ENCODE results near the gene EPS8L2. TPM values are rescaled to one million over a fixed set of nuclear protein-coding genes. Genes with fewer than 3 reads are reported as not detected.
A peak's percentile ranks its signal among the peaks of the same experiment; 100 is the strongest.

The EPS8L2 gene
- total and polyA plus RNA-seq, 2 of the 13 experiments (the other 11 are each of a cell fraction or from before 2014, with no cell fraction given), result 89.3 to 416 TPM

- peak overlapping the region; percentile 96 for H3K27ac ChIP-seq (ENCODE audit: extremely low read length, insufficient read depth, low read length)
- no TSS peak for BruUV-seq (replicated peaks)
- no peaks in the 10 kb centered on the region; a peak in 1 of 5 replicates for H3K27me3 ChIP-seq (ENCODE audit: control insufficient read depth in 1 of 2, insufficient read depth in 2 of 2, low read length in 2 of 2)
- H3K36me3 ChIP-seq (replicated peaks in 1 of 2; ENCODE audit: control insufficient read depth in 1 of 2, insufficient read depth in 2 of 2, low read length in 2 of 2), result no peaks in the 10 kb centered on the region; a peak in 1 of 5 replicates
- in situ Hi-C loops (cut with HindIII; ENCODE audit: extremely low pct_ligation_motif_present, low pct_unique_long_range_greater_than_20kb) (no loop called here), intact Hi-C loops (cut with micrococcal nuclease; ENCODE audit: unreplicated experiment) (loop anchor here (2.0 to 10.0 kb wide), 2 partner anchors 21 to 53 kb away; no protein-coding TSS in a partner anchor)
- DNase-seq (ENCODE audit: low spot score) (peak; percentile 60), ATAC-seq (no peak), FAIRE-seq (no peak)
- H4K20me1 ChIP-seq (ENCODE audit: insufficient read depth, low read length), result 0 out of 2 replicates have a peak, but pooled peaks cover 5% of the 10 kb centered on the region
- no peaks in the 10 kb centered on the region for H3K9me3 ChIP-seq (ENCODE audit: low read length)
- peaks cover 44% of the 10 kb centered on the region for H3K79me2 ChIP-seq (ENCODE audit: insufficient read depth, low read length)
- POLR2A ChIA-PET, result interaction anchor here (1.0 to 7.9 kb wide), 11 partner anchors 8 to 353 kb away, joined by 3 to 203 read pairs (median 5); partner anchors contain the start of genes DEAF1, HRAS, TALDO1 and TMEM80
- peak overlapping the region; percentile 83 for H3K4me2 ChIP-seq (ENCODE audit: low read depth, low read length)
- H2AFZ ChIP-seq (ENCODE audit: low read length), result no peak overlapping the region
- WGBS (ENCODE audit: low lambda C conversion rate), result 13% methylated on average over 6 of the region's 16 CpGs
- CTCF ChIA-PET (ENCODE audit: low intra/inter-chr PET ratio, low total read pairs), result no interaction called here
- peak overlapping the region; percentile 92 for H3K9ac ChIP-seq (ENCODE audit: insufficient read depth, low read depth, low read length)
- peaks cover 74% of the 10 kb centered on the region for H3K4me1 ChIP-seq (ENCODE audit: insufficient read depth, low read length)
- H3K4me3 ChIP-seq (replicated peaks in 1 of 3; ENCODE audit: insufficient read depth in 1 of 3, low read depth in 2 of 3, low read length in 3 of 3), result peak overlapping the region in 2 of 3 experiments; percentile 11 to 94; a peak in 4 of 6 replicates
- 0 out of 2 replicates have a peak, but pooled peaks have one; percentile 6 for TF ChIP-seq ZFP37 (CRISPR knock-in tag; IDR thresholded peaks at IDR 0.05; ENCODE audit: borderline replicate concordance)
- TF ChIP-seq HCFC1 (IDR thresholded peaks at IDR 0.05; ENCODE audit: low read depth, low read length), result no peak
- TF ChIP-seq ZNF747 (CRISPR knock-in tag; IDR thresholded peaks at IDR 0.05; ENCODE audit: borderline replicate concordance), result no peak
- TF ChIP-seq, protein P1, sequence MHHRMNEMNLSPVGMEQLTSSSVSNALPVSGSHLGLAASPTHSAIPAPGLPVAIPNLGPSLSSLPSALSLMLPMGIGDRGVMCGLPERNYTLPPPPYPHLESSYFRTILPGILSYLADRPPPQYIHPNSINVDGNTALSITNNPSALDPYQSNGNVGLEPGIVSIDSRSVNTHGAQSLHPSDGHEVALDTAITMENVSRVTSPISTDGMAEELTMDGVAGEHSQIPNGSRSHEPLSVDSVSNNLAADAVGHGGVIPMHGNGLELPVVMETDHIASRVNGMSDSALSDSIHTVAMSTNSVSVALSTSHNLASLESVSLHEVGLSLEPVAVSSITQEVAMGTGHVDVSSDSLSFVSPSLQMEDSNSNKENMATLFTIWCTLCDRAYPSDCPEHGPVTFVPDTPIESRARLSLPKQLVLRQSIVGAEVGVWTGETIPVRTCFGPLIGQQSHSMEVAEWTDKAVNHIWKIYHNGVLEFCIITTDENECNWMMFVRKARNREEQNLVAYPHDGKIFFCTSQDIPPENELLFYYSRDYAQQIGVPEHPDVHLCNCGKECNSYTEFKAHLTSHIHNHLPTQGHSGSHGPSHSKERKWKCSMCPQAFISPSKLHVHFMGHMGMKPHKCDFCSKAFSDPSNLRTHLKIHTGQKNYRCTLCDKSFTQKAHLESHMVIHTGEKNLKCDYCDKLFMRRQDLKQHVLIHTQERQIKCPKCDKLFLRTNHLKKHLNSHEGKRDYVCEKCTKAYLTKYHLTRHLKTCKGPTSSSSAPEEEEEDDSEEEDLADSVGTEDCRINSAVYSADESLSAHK (CRISPR knock-in tag; IDR thresholded peaks at IDR 0.05; ENCODE audit: borderline replicate concordance), result no peak
- 0 out of 2 replicates have a peak, but pooled peaks have one; percentile 52 for TF ChIP-seq ZFP91 (CRISPR knock-in tag; IDR thresholded peaks at IDR 0.05; ENCODE audit: borderline replicate concordance)
- TF ChIP-seq NFKB2 (CRISPR knock-in tag; IDR thresholded peaks at IDR 0.05; ENCODE audit: borderline replicate concordance), result 0 out of 2 replicates have a peak, but pooled peaks have one; percentile 7
- peak; percentile 37; the same call in 1 of the 2 replicates for TF ChIP-seq TFDP2 (CRISPR knock-in tag; IDR thresholded peaks at IDR 0.05)
- TF ChIP-seq ZNF841 (CRISPR knock-in tag; IDR thresholded peaks at IDR 0.05; ENCODE audit: borderline replicate concordance), result peak; percentile 37; the same call in 1 of the 2 replicates
- peak; percentile 88 for TF ChIP-seq TEAD3 (CRISPR knock-in tag; optimal IDR thresholded peaks at IDR 0.05; ENCODE audit: borderline replicate concordance)
- TF ChIP-seq RBM22 (optimal IDR thresholded peaks at IDR 0.05; ENCODE audit: low read length), result peak; percentile 49
- 0 out of 2 replicates have a peak, but pooled peaks have one; percentile 43 for TF ChIP-seq TEF (CRISPR knock-in tag; IDR thresholded peaks at IDR 0.05)
- no peak for TF ChIP-seq ZNF333 (CRISPR knock-in tag; IDR thresholded peaks at IDR 0.05; ENCODE audit: borderline replicate concordance)
- TF ChIP-seq, protein P2, sequence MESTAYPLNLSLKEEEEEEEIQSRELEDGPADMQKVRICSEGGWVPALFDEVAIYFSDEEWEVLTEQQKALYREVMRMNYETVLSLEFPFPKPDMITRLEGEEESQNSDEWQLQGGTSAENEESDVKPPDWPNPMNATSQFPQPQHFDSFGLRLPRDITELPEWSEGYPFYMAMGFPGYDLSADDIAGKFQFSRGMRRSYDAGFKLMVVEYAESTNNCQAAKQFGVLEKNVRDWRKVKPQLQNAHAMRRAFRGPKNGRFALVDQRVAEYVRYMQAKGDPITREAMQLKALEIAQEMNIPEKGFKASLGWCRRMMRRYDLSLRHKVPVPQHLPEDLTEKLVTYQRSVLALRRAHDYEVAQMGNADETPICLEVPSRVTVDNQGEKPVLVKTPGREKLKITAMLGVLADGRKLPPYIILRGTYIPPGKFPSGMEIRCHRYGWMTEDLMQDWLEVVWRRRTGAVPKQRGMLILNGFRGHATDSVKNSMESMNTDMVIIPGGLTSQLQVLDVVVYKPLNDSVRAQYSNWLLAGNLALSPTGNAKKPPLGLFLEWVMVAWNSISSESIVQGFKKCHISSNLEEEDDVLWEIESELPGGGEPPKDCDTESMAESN (CRISPR knock-in tag; conservative IDR thresholded peaks at IDR 0.05), result no peak
These were observed 1.9 kb downstream of the EPS8L2 start for GRCh38 chr11:707817-708420.

All from HepG2 (cell line).